H1 (cell line): Measurements from ENCODE around the gene EVI5. TPM values are rescaled to one million over a fixed set of nuclear protein-coding genes. Genes with fewer than 3 reads are reported as not detected.

Source experiments
- ASH2L ChIP-seq: fragments of 200-600, 300-600 bp; sonication (generic); IDR thresholded peaks from one replicate; pipeline ENCODE4 v1.7.1; 2017; ENCODE audit warnings: low read length
- CHD7 ChIP-seq: fragments of 300-600 bp; sonication (generic); IDR thresholded peaks from 2 replicates; pipeline ENCODE4 v1.7.1; 2012; ENCODE audit warnings: low read length, moderate library complexity, mild to moderate bottlenecking, inconsistent platforms; ENCODE audit not compliant: insufficient replicate concordance
- EGR1 ChIP-seq: IDR thresholded peaks from 2 replicates; pipeline ENCODE4 v1.6.1; 2011; ENCODE audit warnings: low read depth, low read length, borderline replicate concordance
- EZH2 ChIP-seq: fragments of 200-600 bp; sonication (generic); IDR thresholded peaks from 2 replicates; pipeline ENCODE4 v1.7.1; 2012; ENCODE audit warnings: low read depth, mild to moderate bottlenecking, moderate library complexity, low read length, inconsistent platforms; ENCODE audit not compliant: severe bottlenecking
- FOSL1 ChIP-seq: IDR thresholded peaks from 2 replicates; pipeline ENCODE4 v1.6.1; 2011; ENCODE audit warnings: mild to moderate bottlenecking, low read depth, low read length, moderate library complexity; ENCODE audit not compliant: insufficient read depth
- KDM1A ChIP-seq: fragments of 200-600, 300-600 bp; sonication (generic); IDR thresholded peaks from 2 replicates; pipeline ENCODE4 v1.7.1; 2016; ENCODE audit warnings: mild to moderate bottlenecking, low read length, borderline replicate concordance
- RXRA ChIP-seq: IDR thresholded peaks from 2 replicates; pipeline ENCODE4 v1.6.1; 2011; ENCODE audit warnings: low read depth, mild to moderate bottlenecking, low read length, moderate library complexity; ENCODE audit not compliant: insufficient read depth
- SIN3A ChIP-seq, 2 experiments: IDR thresholded peaks in 1 of 2; conservative IDR thresholded peaks in 1 of 2; 2 replicates each; pipeline ENCODE4 v1.6.1; 2011 to 2012; ENCODE audit warnings: low read length in 2 of 2, improper control_type of control experiment in 1 of 2, low read depth in 1 of 2, mild to moderate bottlenecking in 1 of 2
- polyA plus RNA-seq, 7 experiments: library from polyadenylated mRNA; depleted of rRNA in 3 of 7; stranded (reverse) in 5 of 7; unstranded in 2 of 7; fragments of >200 nt in 5 of 7; fragments of 200-250 nt in 2 of 7; gene quantifications; 1 replicate in 5 of 7; 2 replicates in 1 of 7; 4 replicates in 1 of 7; pipeline versions ENCODE4 v1.2.1 to v1.2.3, GENCODE V29; 2011 to 2013; ENCODE audit warnings: missing spikeins in 2 of 7, mixed read lengths in 2 of 7
- total RNA-seq: library from RNA; stranded (reverse); fragmentation: NEBNext Ultra II Directional; extraction: Animal tissue kit (Norgen Biotek cat#: 25700); gene quantifications from 2 replicates; pipeline ENCODE4 v1.2.1, GENCODE V29; 2021

The EVI5 gene
- total and polyA plus RNA-seq, 2 of the 8 experiments (the other 6 are each of a cell fraction or from before 2014, with no cell fraction given): 1.7 to 13.7 TPM

- TF ChIP-seq FOSL1 (no peak), EGR1 (no peak), KDM1A (no peak), ASH2L (no peak), RXRA (no peak), SIN3A (conservative IDR thresholded peaks at IDR 0.05 in 1 of 2, IDR thresholded peaks at IDR 0.05 in 1 of 2; ENCODE audit: low read depth in 1 of 2, low read length in 2 of 2) (no peak), CHD7 (no peak), EZH2 (no peak)
Observed at GRCh38 chr1:92690212-92690906, 94.5 kb downstream of the EVI5 start (continued).
